Measurements from ENCODE around the gene SLC35B1. TPM values are rescaled to one million over a fixed set of nuclear protein-coding genes. Genes with fewer than 3 reads are reported as not detected.

SLC35B1 gene
- polyA plus RNA-seq, 1 donor (not counting 4 experiments of a cell fraction or from before 2014, with no cell fraction given): 71.6 TPM

- no peaks in the 10 kb centered on the region for H3K4me1 ChIP-seq (ENCODE audit: control insufficient read depth, extremely low read depth, insufficient read depth, low read length)
- dilution Hi-C loops (cut with MboI; ENCODE audit: extremely low pct_ligation_motif_present, low sequenced_read_pairs): no loop called here
- no peaks in the 10 kb centered on the region for H3K9me1 ChIP-seq (ENCODE audit: control insufficient read depth, extremely low read depth, insufficient read depth, low read length)
These were observed 48.8 kb upstream of the SLC35B1 start for GRCh38 chr17:49756323-49757150.

GRCh38 chr17:49755663-49756283 lies 48.0 kb upstream of the SLC35B1 start:
- dilution Hi-C loops (cut with MboI; ENCODE audit: extremely low pct_ligation_motif_present, low sequenced_read_pairs): no loop called here
- FAIRE-seq: no peak

More at GRCh38 chr17:49756323-49757150, 48.8 kb upstream of the SLC35B1 start:
- no peaks in the 10 kb centered on the region for H3K9me3 ChIP-seq (ENCODE audit: control insufficient read depth, low read depth, low read length)
- H3K27me3 ChIP-seq (ENCODE audit: control insufficient read depth, extremely low read depth, insufficient read depth, low read length): no peaks in the 10 kb centered on the region
- no peak overlapping the region for H3K4me3 ChIP-seq (ENCODE audit: control insufficient read depth in 2 of 3, extremely low read depth in 1 of 3, insufficient read depth in 2 of 3, low read depth in 1 of 3, low read length in 3 of 3)
- no peak overlapping the region for H3K9ac ChIP-seq (ENCODE audit: control insufficient read depth, extremely low read depth, insufficient read depth, low read length)
- no peak overlapping the region for H2AFZ ChIP-seq (ENCODE audit: control insufficient read depth, low read length)
- H3K27ac ChIP-seq (ENCODE audit: control insufficient read depth, insufficient read depth, low read length): no peak overlapping the region
- TF ChIP-seq EZH2 (IDR thresholded peaks at IDR 0.05; ENCODE audit: low read length): no peak
- no peak for TF ChIP-seq CTCF (optimal IDR thresholded peaks at IDR 0.05 in 1 of 3, IDR thresholded peaks at IDR 0.05 in 1 of 3, conservative IDR thresholded peaks at IDR 0.05 in 1 of 3; ENCODE audit: extremely low read depth in 1 of 3, insufficient read depth in 2 of 3, low read length in 3 of 3)
- H3K36me3 ChIP-seq (ENCODE audit: control insufficient read depth in 2 of 2, extremely low read depth in 1 of 2, insufficient read depth in 2 of 2, low read length in 2 of 2): no peaks in the 10 kb centered on the region
- H3K4me2 ChIP-seq (ENCODE audit: control insufficient read depth, extremely low read depth, insufficient read depth, low read depth, low read length): no peak overlapping the region
- no peaks in the 10 kb centered on the region for H3K79me2 ChIP-seq (ENCODE audit: control insufficient read depth, insufficient read depth, low read length)
- DNase-seq (ENCODE audit: low read depth, low spot score) (no peak), FAIRE-seq (no peak)
- H4K20me1 ChIP-seq (ENCODE audit: control insufficient read depth, extremely low read depth, insufficient read depth, low read length): no peaks in the 10 kb centered on the region

More at GRCh38 chr17:49755663-49756283, 48.0 kb upstream of the SLC35B1 start:
- Histone ChIP-seq H3K27me3 (ENCODE audit: control insufficient read depth, extremely low read depth, insufficient read depth, low read length) (no peaks in the 10 kb centered on the region), H3K36me3 (ENCODE audit: control insufficient read depth in 2 of 2, extremely low read depth in 1 of 2, insufficient read depth in 2 of 2, low read length in 2 of 2) (no peaks in the 10 kb centered on the region), H3K27ac (ENCODE audit: control insufficient read depth, insufficient read depth, low read length) (no peak overlapping the region), H3K9ac (ENCODE audit: control insufficient read depth, extremely low read depth, insufficient read depth, low read length) (no peak overlapping the region), H3K4me1 (ENCODE audit: control insufficient read depth, extremely low read depth, insufficient read depth, low read length) (no peaks in the 10 kb centered on the region), H3K4me3 (ENCODE audit: control insufficient read depth in 2 of 3, extremely low read depth in 1 of 3, insufficient read depth in 2 of 3, low read depth in 1 of 3, low read length in 3 of 3) (no peak overlapping the region), H3K9me1 (ENCODE audit: control insufficient read depth, extremely low read depth, insufficient read depth, low read length) (no peaks in the 10 kb centered on the region), H3K79me2 (ENCODE audit: control insufficient read depth, insufficient read depth, low read length) (no peaks in the 10 kb centered on the region), H3K9me3 (ENCODE audit: control insufficient read depth, low read depth, low read length) (no peaks in the 10 kb centered on the region), H2AFZ (ENCODE audit: control insufficient read depth, low read length) (no peak overlapping the region), H3K4me2 (ENCODE audit: control insufficient read depth, extremely low read depth, insufficient read depth, low read depth, low read length) (no peak overlapping the region), H4K20me1 (ENCODE audit: control insufficient read depth, extremely low read depth, insufficient read depth, low read length) (no peaks in the 10 kb centered on the region)
- DNase-seq (ENCODE audit: low read depth, low spot score): no peak
- TF ChIP-seq EZH2 (IDR thresholded peaks at IDR 0.05; ENCODE audit: low read length) (no peak), CTCF (optimal IDR thresholded peaks at IDR 0.05 in 1 of 3, IDR thresholded peaks at IDR 0.05 in 1 of 3, conservative IDR thresholded peaks at IDR 0.05 in 1 of 3; ENCODE audit: extremely low read depth in 1 of 3, insufficient read depth in 2 of 3, low read length in 3 of 3) (no peak)

Data from keratinocyte (primary cell).